GM03348 (cell line): ENCODE measurements around the gene FAM72D.
"Not testable (repeated sequence)": the region's sequence is repeated elsewhere in the genome, so short reads cannot be mapped to it uniquely, and the experiment has no call there.

Source experiments
- DNase-seq: peaks from one replicate; pipeline ENCODE4 v3.0.0; 2012; ENCODE audit warnings: low spot score

Gene FAM72D

GRCh38 chr1:145082483-145083255 is 13.1 kb upstream of the FAM72D start:
- DNase-seq, result not testable (repeated sequence)

- not testable (repeated sequence) for DNase-seq
Measured at GRCh38 chr1:145093517-145094149, 2.1 kb upstream of the FAM72D start.

- DNase-seq, result not testable (repeated sequence)
Measured at GRCh38 chr1:145094655-145095211, 1.0 kb upstream of the FAM72D start.

GRCh38 chr1:145101725-145102124 is 6.0 kb downstream of the FAM72D start:
- not testable (repeated sequence) for DNase-seq

GRCh38 chr1:145103294-145103693 is 7.5 kb downstream of the FAM72D start:
- not testable (repeated sequence) for DNase-seq

GRCh38 chr1:145111674-145112073 is 15.9 kb downstream of the FAM72D start:
- not testable (repeated sequence) for DNase-seq

- DNase-seq, result not testable (repeated sequence)
Measured at GRCh38 chr1:145112703-145113102, 16.9 kb downstream of the FAM72D start.

GRCh38 chr1:145114560-145115057 is 18.8 kb downstream of the FAM72D start:
- DNase-seq, result not testable (repeated sequence)

- not testable (repeated sequence) for DNase-seq
Measured at GRCh38 chr1:145115587-145116493, 20.1 kb downstream of the FAM72D start.

GRCh38 chr1:145119842-145120241 is 24.1 kb downstream of the FAM72D start:
- not testable (repeated sequence) for DNase-seq

GRCh38 chr1:145122344-145123061 is 26.7 kb downstream of the FAM72D start:
- not testable (repeated sequence) for DNase-seq

- DNase-seq, result not testable (repeated sequence)
Measured at GRCh38 chr1:145123062-145123395, 27.3 kb downstream of the FAM72D start.

- DNase-seq, result not testable (repeated sequence)
Measured at GRCh38 chr1:145123992-145124641, 28.3 kb downstream of the FAM72D start.

GRCh38 chr1:145125112-145125511 is 29.3 kb downstream of the FAM72D start:
- not testable (repeated sequence) for DNase-seq

GRCh38 chr1:145127144-145127543 is 31.4 kb downstream of the FAM72D start:
- not testable (repeated sequence) for DNase-seq

- not testable (repeated sequence) for DNase-seq
Measured at GRCh38 chr1:145128697-145129469, 33.1 kb downstream of the FAM72D start.

- DNase-seq, result not testable (repeated sequence)
Measured at GRCh38 chr1:145134476-145134875, 38.7 kb downstream of the FAM72D start.

- not testable (repeated sequence) for DNase-seq
Measured at GRCh38 chr1:145140549-145140948, 44.8 kb downstream of the FAM72D start.

GRCh38 chr1:145144264-145144913 is 48.6 kb downstream of the FAM72D start:
- not testable (repeated sequence) for DNase-seq
